NCI-H446 (cell line): Measurements from ENCODE around the gene ISG15.
"Not testable (repeated sequence)": the region's sequence is repeated elsewhere in the genome, so short reads cannot be mapped to it uniquely, and the experiment has no call there.

Experiments
- DNase-seq, 2 experiments: peaks; one replicate each; lab custom pipeline; 2025; lab: John Stamatoyannopoulos, UW

ISG15 gene

GRCh38 chr1:1013922-1014648, 788 bp downstream of the ISG15 start:
- no peak for DNase-seq

DNA sequence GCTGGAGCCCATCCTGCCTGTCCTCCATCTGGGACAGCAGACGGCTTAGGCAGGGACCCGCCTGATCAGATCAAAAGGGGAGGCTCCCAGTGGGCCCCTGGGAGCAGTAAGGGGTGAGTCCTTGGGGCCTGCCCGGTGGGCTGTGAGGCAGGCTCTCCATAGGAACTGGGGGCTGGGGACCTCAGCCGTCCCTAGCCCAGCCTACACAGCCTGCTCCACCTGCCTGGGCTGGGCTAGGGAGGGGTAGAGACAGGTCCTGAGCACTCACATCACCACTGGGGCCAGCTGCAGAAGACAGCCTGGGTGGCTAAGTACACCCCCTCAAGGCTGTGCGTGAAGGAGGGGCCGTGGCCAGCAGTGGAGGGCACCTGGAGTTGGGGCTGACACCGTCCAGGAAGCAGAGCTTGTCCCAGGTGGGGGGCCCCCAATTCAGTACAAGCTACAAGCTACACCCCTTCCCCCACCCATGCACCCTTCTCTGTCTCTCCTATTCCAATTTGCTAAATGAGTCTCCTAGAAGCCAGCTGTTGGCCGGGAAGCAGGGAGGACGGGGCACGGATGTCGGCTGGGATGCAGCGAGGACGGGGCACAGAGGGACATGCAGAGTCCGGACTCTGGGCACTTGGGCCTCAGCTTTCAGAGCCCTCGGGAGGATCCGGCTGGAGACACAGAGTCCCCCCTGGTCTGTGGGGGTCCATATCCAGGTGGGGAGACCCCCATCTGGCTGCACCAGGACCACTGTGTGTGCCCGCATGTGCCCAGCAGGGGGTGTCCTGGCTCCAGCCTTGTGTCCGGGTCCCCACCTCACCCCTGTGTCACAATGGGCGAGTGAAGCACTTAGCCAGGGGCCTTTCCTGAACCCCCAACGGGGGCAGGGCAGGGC, 1.7 kb downstream of the ISG15 start:
- DNase-seq = no peak

DNA sequence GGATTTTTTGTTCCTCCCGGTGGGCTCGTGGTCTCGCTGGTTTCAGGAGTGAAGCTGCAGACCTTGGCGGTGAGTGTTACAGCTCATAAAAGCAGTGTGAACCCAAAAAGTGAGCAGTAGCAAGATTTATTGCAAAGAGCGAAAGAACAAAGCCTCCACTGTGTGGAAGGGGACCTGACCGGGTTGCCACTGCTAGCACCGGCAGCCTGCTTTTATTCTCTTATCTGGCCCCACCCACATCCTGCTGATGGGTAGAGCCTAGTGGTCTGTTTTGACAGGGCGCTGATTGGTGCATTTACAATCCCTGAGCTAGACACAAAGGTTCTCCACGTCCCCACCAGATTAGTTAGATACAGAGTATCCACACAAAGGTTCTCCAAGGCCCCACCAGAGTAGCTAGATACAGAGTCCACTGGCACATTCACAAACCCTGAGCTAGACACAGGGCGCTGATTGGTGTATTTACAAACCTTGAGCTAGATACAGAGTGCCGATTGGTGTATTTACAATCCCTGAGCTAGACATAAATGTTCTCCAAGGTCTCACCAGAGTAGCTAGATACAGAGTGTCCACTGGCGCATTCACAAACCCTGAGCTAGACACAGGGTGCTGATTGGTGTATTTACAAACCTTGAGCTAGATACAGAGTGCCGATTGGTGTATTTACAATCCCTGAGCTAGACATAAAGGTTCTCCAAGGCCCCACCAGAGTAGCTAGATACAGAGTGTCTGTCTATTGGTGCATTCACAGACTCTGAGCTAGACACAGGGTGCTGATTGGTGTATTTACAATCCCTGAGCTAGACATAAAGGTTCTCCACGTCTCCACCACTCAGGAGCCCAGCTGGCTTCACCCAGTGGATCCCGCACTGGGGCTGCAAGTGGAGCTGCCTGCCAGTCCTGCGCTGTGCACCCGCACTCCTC, 4.4 kb downstream of the ISG15 start:
- not testable (repeated sequence) for DNase-seq

DNA sequence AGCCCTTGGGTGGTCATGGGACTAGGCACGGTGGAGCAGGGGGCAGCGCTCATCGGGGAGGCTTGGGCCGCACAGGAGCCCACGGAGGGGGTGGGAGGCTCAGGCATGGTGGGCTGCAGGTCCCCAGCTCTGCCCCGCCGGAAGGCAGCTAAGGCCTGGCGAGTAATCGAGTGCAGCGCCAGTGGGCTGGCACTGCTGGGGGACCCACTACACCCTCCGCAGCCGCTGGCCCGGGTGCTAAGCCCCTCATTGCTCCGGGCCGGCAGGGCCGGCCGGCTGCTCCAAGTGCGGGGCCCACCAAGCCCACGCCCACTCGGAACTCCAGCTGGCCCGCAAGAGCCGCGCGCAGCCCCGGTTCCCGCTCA, 5.0 kb downstream of the ISG15 start:
- DNase-seq = not testable (repeated sequence)

GRCh38 chr1:1019122-1019999, 6.1 kb downstream of the ISG15 start:
- peak; percentile 66 to 93 for DNase-seq

DNA sequence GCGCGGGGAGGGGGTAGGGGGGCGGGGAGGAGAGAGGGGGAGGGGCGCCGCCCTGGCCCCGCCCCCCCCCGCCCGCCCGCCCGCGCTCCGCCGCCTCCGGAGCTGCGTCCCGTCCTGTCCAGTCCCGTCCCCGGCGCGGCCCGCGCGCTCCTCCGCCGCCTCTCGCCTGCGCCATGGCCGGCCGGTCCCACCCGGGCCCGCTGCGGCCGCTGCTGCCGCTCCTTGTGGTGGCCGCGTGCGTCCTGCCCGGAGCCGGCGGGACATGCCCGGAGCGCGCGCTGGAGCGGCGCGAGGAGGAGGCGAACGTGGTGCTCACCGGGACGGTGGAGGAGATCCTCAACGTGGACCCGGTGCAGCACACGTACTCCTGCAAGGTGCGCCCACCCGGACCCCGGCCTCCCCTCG, 6.7 kb downstream of the ISG15 start, which contains the start of gene AGRN:
Gene AGRN, plus strand, starts transcription at position 121 of the 405 bp plus-strand sequence. Its CDS starts 53 bp downstream, at position 174.
- DNase-seq = peak in 1 of 2 experiments; percentile 61

- DNase-seq = no peak
Observed at GRCh38 chr1:1020415-1021009, 7.2 kb downstream of the ISG15 start.

GRCh38 chr1:1021010-1021919, 8.0 kb downstream of the ISG15 start:
- DNase-seq = peak; percentile 23 to 84

DNA sequence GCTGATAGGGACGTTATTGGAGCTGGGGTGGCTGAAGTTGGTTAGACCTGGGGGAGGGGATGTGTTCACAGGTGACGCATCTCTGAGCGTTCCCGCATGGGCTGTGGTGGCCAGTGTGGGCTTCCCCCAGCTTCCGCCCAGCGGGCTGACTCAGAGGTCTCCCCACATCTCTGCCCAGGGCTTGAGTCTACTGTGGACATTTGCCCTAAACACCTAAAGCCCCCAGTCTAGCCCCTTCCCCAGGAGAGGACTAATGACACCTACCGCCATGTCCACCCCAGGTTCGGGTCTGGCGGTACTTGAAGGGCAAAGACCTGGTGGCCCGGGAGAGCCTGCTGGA, 8.6 kb downstream of the ISG15 start:
- DNase-seq = no peak

- DNase-seq = no peak
Observed at GRCh38 chr1:1022302-1023009, 9.2 kb downstream of the ISG15 start.

DNA sequence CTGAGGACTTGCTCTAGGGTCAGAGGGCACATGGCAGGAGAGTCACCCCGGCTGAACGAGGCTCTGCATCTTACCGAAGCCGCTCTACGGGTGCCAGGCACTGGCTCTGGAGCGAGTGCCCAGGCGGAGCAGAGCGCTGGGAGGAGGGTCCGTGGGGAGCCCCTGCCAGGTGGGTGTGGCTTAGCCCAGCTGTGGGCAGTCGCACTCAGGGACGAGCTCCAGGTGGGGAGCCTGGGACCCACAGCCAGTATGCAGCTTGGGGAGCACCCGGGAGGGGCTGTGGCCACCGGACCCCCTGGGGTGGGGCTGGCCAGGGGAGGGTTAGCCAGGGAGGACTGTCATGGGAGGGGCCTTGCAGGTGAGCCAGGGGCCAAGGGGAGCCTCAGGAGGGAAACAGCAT, 10.4 kb downstream of the ISG15 start:
- DNase-seq = no peak

DNA sequence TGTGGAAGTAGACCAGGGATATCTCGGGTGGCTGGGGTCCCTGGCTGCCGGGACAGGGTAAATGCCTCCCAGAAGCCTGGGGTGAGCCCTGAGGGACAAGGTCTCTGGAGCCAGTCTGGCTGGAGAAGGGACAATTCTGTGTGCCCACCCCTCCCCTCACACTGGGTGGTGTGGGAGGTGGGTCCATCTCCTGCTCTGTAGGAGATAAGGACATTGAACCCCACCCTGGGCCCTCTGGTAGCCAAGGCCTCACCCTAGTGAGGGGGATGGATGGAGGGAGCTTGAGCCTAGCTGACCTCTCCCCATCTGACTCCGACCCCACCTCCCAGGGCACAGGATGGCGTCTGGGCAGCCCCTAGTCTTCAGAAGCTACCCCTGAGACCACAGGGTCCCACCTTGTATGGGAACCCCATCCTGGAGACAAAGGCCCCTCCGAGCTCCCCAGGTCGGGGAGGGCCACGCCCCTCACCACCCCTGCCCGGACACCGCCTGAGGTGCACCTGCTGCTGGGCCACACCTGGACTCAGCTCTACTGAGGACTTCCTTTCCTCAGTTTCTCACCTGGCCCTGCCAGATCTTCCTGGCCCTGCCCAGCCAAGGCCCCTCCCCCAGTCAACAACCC, 11.0 kb downstream of the ISG15 start:
- DNase-seq = no peak

DNA sequence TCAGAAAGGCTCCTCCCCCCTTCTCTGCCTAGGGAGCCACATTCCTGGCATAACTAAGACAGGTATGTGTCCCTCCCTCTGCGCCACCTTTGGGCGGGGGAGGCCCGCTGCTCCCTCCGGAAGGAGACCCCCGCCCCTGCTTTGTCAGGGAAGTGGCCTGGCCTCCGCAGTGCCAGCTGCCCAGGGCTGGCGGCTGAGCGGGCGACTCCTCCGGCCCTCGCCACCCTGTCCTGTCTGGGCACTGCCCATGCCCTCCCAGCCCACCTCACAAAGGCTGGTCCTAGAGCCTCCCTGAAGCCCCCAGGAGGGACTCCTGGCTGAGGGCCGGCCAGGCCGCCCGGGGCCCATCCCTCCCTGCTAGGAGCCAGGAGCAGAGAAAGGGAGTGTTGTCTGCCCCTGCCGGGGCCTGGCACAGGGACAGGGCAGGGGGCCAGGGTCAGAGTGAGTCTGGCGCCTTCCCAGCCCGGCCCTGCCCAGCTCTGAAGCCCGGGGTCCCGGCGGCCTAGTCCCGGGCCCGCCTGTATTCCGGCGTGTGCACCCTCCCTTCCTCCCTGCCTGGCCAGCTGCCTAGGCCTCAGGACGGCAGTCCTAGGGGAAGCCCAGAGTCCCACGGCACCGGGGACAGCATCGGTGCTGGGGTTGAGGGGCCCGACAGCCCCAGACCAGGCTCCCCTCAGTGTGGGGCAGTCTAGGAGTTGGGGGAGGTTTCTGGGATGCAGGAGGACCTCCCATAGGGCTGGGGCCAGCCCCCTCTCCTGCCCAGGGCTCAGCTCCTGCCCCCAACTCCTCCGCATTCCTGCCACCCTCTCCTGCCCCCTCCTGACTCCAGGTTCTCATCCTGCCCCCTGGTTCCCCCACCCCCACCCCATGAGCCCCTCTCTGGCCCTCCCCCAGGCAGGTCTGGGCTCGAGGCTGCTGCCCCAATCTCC, 11.7 kb downstream of the ISG15 start:
- no peak for DNase-seq

- DNase-seq = no peak
Observed at GRCh38 chr1:1025730-1026129, 12.4 kb downstream of the ISG15 start.

GRCh38 chr1:1026599-1027413, 13.5 kb downstream of the ISG15 start:
- no peak for DNase-seq

- DNase-seq = no peak
Observed at GRCh38 chr1:1027791-1028190, 14.5 kb downstream of the ISG15 start.
